Umbilical cord (tissue), 2 donors: Measurements from ENCODE around the gene TMTC1. TPM values are rescaled to one million over a fixed set of nuclear protein-coding genes. Genes with fewer than 3 reads are reported as not detected.
"Not testable (repeated sequence)": the region's sequence is repeated elsewhere in the genome, so short reads cannot be mapped to it uniquely, and the experiment has no call there.

ENCODE experiments used
- DNase-seq: peaks from one replicate; pipeline ENCODE4 v3.0.0-alpha.2; 2015; ENCODE audit warnings: low spot score
- total RNA-seq: library from RNA; depleted of rRNA; stranded (reverse); fragments of >200 nt; gene quantifications from one replicate; pipeline ENCODE4 v1.2.3, GENCODE V29; 2014; ENCODE audit warnings: low replicate concordance; ENCODE audit not compliant: insufficient read depth

The TMTC1 gene
- 12.8 TPM for total RNA-seq

- peak; percentile 52 for DNase-seq
Measured at GRCh38 chr12:29783773-29784666, at the start of gene TMTC1. TSS of gene TMTC1 (minus strand) at chr12:29783942. CDS start at chr12:29783751, 191 bp downstream.

DNA sequence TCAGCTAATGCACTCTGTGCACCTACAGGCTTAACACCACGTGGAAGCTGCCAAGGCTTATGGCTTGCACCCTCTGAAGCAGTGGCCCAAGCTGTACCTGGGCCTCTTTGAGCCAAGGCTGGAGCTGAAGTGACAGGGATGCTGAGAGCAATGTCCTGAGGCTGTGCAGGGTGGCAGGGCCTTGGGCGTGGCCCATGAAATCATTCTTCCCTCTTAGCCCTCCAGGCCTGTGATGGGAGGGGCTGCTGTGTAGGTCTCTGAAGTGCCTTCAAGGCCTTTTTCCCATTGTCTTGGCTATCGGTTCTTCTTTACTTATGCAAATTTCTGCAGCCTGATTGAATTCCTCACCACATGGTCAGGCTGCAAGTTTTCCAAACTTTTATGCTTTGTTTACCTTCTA, 47.4 kb upstream of the TMTC1 start:
- no peak for DNase-seq

DNA sequence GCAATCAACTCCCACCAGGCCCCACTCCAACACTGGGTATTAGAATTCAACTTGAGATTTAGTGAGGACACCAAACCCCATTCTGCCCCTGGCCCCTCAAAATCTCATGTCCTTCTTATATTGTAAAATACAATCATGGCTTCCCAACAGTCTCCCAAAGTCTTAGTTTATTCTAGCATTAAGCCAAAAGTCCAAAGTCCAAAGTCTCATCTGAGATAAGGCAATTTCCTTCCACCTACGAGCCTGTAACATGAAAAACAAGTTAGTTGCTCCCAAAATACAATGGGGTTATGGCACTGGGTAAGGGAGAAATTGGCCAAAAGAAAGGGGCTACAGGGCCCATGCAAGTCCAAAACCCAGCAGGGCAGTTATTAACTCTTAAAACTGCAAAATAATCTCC, 46.6 kb upstream of the TMTC1 start:
- DNase-seq, result no peak

DNA sequence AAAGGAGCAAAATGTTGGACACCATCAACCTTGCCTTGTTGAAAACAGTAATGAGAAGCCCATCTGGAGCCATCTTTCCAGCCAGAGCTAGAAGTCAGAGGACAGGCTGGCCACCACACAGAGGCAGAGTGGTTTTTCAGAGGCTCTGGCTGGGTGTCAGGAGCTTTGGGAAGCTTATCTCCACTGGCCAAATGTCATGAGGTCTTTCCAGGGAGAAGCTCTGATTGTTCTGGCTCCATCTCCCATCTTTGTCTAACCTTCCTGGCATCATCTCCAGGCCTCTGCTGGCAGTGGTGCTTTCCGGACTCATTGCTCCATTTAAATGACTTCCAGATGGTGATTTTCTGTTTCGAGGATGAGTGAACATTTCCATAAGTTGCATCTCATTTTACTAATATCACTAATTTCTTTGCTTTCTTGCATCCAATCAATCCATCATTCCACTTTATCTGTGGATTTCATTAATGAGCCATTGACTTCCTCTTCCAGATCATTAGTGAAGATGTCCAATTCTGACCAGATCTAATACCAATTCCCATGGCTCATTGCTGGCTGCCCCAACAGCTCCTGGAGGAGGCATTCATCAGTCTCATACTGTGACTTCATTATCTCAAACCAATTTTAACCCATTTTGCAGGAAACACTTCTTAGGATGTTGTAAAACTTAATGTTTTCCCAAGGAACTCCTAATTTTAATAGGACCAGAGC, 35.3 kb upstream of the TMTC1 start:
- no peak for DNase-seq

DNA sequence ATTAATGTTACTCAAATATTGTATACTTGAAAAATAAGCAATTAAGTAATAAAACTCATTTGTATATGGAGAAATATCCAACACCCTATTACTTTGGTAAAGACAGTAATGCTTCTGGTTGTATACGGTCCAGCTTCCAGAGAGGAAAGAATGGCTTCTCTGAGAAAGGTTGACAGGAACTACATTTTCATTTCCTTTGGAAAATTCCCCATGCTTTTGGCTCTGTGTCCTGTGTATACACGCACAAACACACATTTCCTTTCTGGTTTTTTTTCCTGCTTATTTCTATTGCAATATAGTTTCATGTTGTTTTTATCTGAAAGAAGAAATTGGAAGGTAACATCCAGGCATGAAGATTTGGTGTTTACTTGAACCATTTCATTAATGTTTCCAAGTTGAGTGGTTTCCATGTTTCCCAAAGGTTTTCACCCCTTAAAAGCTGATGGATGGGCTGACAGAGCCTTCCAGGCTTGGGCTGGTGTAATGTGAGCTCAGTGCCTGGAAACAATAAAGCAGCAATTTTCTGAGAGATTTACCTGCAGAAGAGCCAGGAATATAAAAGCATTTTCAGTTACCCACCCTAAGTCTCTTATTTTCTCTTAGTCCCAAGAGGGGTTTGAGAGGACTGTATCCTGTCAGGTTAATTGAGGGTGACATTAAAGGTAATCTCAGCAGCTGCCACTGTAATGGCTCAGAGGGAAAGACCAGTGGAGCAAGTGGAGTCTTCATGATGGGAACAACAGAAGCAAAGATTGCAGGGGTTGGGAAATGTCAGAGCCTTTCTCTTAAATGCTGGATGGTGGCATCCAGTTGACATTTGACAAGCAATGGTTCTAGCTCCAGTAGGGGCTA, 33.4 kb upstream of the TMTC1 start:
- no peak for DNase-seq

- DNase-seq, result not testable (repeated sequence)
Measured at GRCh38 chr12:29809616-29810361, 26.0 kb upstream of the TMTC1 start.

DNA sequence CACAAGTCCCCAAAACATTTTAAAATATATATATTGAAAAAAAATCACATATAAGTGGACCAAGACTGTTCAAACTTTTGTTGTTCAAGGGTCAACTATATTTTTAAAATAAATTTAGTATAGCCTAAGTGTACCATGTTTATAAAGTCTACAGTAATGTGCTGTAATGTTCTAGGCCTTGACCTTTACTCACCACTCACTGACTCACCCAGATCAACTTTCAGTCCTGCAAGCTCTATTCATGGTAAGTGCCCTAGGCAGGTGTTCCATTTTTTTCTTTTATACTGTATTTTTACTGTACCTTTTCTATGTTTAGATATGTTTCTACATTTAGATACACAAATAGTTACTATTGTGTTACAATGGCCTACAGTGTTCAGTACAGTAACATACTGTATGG, 23.4 kb upstream of the TMTC1 start:
- no peak for DNase-seq

GRCh38 chr12:29804019-29804418, 20.3 kb upstream of the TMTC1 start:
- DNase-seq, result no peak

DNA sequence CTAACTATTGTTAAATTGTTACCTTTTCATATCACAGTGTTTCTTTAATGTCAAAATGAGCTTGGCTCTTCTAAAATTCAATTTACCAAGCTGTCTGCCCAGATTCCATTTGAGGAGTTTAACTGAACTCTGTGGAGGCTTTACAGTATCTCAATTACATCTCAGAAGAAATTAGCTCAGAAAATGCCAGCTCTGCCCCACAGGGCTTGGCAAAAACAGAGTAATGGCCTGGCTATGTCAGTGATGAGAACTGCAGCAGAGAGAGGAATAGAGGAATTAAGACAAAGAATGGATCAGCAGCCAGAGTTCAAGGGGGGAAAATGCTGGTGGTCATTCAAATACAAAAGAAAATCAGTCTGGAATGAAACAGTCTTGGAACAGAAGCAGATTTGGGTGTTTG, 15.8 kb upstream of the TMTC1 start:
- no peak for DNase-seq

GRCh38 chr12:29797565-29798355, 14.0 kb upstream of the TMTC1 start:
- no peak for DNase-seq

- DNase-seq, result peak; percentile 87
Measured at GRCh38 chr12:29796823-29797263, 13.1 kb upstream of the TMTC1 start.

DNA sequence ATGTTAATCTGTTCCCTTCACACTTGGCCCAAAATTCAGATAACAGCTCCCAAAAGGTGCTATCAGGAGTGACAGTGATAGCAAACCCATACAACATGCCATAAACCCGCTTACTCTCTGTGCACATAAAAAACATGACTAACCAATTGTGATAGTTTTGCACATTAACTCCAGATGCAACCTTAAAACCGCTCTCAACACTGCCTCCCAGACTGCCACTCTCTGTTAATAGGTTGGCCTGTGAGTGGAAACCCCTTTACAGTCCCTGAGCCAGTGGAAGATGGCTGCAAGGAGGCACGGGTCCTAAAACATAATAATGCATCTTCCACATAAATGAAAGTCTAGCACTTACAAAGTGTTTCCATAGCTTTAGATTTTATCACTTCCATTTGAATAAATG, 12.0 kb upstream of the TMTC1 start:
- no peak for DNase-seq

- DNase-seq, result no peak
Measured at GRCh38 chr12:29794862-29795261, 11.1 kb upstream of the TMTC1 start.

DNA sequence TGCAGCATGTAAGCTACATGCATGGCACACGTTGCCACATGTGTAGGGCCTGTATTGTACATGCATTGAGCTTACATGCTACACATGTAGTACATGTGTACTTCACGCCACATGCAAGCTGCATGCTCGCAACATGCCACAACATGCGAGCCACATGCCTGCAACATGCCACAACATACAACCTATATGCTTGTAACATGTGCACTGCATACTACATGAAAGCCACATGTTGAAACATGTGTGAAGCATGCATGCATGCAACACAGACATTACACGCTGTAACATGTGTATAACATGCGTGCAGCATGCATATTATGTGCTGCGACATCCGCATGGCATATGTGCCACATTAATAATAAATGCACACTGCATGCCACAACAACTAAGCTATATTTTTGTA, 9.1 kb upstream of the TMTC1 start:
- DNase-seq, result no peak

DNA sequence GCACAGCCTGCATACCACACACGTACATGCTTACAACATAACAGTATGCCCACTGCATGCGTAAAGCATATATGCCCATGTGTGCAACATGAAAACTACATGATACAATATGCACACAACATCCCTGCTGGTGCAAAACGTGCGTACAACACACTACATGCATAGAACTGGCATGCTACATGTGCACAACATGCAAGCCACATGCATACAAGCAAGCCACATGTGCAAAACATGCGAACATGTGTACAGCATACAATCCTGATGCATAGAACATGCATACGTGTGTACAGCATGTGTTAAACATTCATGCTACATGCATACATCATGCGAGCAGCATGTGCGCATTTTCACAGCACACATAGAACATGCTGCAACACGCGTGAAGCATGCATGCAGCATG, 8.4 kb upstream of the TMTC1 start:
- no peak for DNase-seq

DNA sequence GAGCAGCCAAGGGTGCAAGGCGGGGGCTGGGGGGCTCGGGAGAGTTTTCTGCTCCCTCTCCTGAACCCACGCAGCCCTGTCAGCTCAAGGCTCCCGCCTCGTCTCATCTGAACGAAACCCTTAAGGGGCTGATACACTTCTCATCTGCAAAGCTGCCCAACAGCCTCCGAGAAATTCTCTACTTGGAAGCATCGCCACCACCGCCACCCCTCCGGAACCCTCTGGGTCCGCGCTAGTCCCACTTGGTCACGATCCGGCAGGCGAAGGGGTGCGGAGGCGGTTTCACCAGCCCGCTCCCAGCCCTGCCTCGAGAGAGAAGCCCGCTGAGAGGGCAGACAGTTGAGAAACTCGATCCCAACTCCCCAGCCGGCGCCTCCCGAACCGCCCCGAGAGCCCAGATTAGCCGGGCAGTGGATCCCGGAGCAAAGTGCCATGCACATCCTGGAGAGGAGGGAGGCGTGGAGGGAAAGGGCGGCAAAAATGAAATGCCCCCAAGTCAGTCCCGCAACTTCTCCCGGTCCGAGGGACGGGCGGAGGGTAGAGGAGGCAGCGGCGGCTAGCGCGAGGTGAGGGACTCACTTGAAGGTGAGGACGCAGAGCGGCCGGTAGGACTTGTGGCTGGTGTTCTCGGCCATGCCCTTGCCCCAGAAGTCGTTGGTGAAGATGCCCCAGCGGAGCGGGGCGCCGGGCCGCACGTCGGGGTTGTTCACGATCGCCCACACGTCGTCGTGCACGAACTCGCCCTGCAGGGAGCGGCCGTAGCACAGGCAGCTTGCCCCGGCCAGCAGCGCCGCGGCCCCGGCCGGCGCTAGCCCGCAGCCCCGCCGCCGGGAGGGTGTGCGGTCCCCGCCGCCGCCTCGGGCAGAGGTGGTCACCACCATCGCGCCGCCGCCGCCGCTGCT, 620 bp downstream of the TMTC1 start:
- peak; percentile 21 for DNase-seq

DNA sequence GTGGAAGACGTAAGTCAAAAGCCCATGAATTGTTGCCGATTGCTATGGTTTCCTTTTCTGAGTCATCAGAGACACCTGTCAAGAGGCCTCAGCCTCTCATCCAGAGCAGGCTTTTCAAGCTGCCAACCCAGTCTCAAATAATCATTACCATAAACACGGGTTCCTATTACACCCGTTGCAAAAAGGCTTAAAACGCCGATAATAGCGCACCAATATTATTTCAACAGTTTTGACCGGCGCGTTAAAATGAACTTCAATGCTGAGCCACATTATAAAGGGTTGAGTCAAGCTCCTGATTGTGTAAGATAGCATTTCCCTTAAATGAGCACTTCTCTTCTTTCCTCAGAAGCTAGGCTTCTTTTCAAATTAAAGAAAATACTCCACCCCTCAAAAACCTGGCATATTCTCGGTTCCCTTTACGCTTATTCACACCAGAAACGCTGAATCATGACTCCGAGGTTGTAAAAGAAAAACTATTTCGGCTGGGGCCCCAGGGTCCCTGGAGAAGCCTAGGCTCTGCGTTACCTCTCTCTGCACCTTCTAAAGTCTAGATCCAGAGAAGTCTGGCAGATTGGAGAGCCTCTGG, 1.4 kb downstream of the TMTC1 start:
- DNase-seq, result peak; percentile 47

GRCh38 chr12:29781705-29782266, 2.0 kb downstream of the TMTC1 start:
- no peak for DNase-seq

- no peak for DNase-seq
Measured at GRCh38 chr12:29781188-29781587, 2.6 kb downstream of the TMTC1 start.
